Osteocyte (in vitro differentiated cells): ENCODE data around the gene LRP1B. TPM values are rescaled to one million over a fixed set of nuclear protein-coding genes. Genes with fewer than 3 reads are reported as not detected.

Experiments used
- DNase-seq: peaks from one replicate; pipeline ENCODE4 v3.0.0; 2021; ENCODE audit warnings: mixed read lengths; ENCODE audit not compliant: unreplicated experiment; ENCODE audit errors: extremely low spot score
- H3K27ac Mint-ChIP-seq: one replicate; pipeline ENCODE4 v1.8.0; 2021; ENCODE audit warnings: mild to moderate bottlenecking, mixed read lengths; ENCODE audit not compliant: unreplicated experiment
- H3K27me3 Mint-ChIP-seq: one replicate; pipeline ENCODE4 v1.8.0; 2021; ENCODE audit warnings: mixed read lengths; ENCODE audit not compliant: unreplicated experiment
- H3K36me3 Mint-ChIP-seq: one replicate; pipeline ENCODE4 v1.8.0; 2021; ENCODE audit warnings: mixed read lengths; ENCODE audit not compliant: unreplicated experiment
- H3K4me1 Mint-ChIP-seq: one replicate; pipeline ENCODE4 v1.8.0; 2021; ENCODE audit warnings: mixed read lengths; ENCODE audit not compliant: unreplicated experiment
- H3K4me3 Mint-ChIP-seq: one replicate; pipeline ENCODE4 v1.8.0; 2021; ENCODE audit warnings: mild to moderate bottlenecking, moderate library complexity, mixed read lengths; ENCODE audit not compliant: unreplicated experiment
- H3K9me3 Mint-ChIP-seq: one replicate; pipeline ENCODE4 v1.8.0; 2021; ENCODE audit warnings: mixed read lengths; ENCODE audit not compliant: unreplicated experiment
- CTCF ChIP-seq: fragments of 200-600 bp; sonication (generic); IDR thresholded peaks from 2 replicates; pipeline ENCODE4 v1.5.0; 2021; ENCODE audit warnings: antibody characterized with exemption, mild to moderate bottlenecking, moderate library complexity
- total RNA-seq: library from RNA; stranded (reverse); gene quantifications from 2 replicates; pipeline ENCODE4 v1.2.1, GENCODE V29; 2021

LRP1B gene
- total RNA-seq, 1 donor from 2014 or later: 3.6 TPM

GRCh38 chr2:140836826-140837225, 1294.0 kb downstream of the LRP1B start:
- H3K4me1 Mint-ChIP-seq: peaks cover 16% of the 10 kb centered on the region
- no peak overlapping the region for H3K4me3 Mint-ChIP-seq
- no peaks in the 10 kb centered on the region for H3K27me3 Mint-ChIP-seq
- no peak for DNase-seq
- peaks cover 7% of the 10 kb centered on the region for H3K9me3 Mint-ChIP-seq
- H3K27ac Mint-ChIP-seq: no peak overlapping the region
- no peak for TF ChIP-seq CTCF
- peaks cover 3% of the 10 kb centered on the region for H3K36me3 Mint-ChIP-seq

GRCh38 chr2:140835079-140835478, 1295.7 kb downstream of the LRP1B start:
- no peak for DNase-seq
- peaks cover 16% of the 10 kb centered on the region for H3K4me1 Mint-ChIP-seq
- peaks cover 16% of the 10 kb centered on the region for H3K9me3 Mint-ChIP-seq
- H3K27ac Mint-ChIP-seq: no peak overlapping the region
- H3K27me3 Mint-ChIP-seq: no peaks in the 10 kb centered on the region
- H3K4me3 Mint-ChIP-seq: no peak overlapping the region
- TF ChIP-seq CTCF: no peak
- peaks cover 6% of the 10 kb centered on the region for H3K36me3 Mint-ChIP-seq

GRCh38 chr2:140814141-140814540, 1316.7 kb downstream of the LRP1B start:
- H3K27me3 Mint-ChIP-seq: no peaks in the 10 kb centered on the region

GRCh38 chr2:140808820-140809219, 1322.0 kb downstream of the LRP1B start:
- Mint-ChIP-seq H3K36me3 (no peaks in the 10 kb centered on the region), H3K27me3 (no peaks in the 10 kb centered on the region), H3K4me3 (no peak overlapping the region), H3K4me1 (no peaks in the 10 kb centered on the region), H3K27ac (no peak overlapping the region), H3K9me3 (no peaks in the 10 kb centered on the region)
- no peak for DNase-seq
- TF ChIP-seq CTCF: peak; percentile 20

More at GRCh38 chr2:140814141-140814540, 1316.7 kb downstream of the LRP1B start:
- DNase-seq: no peak
- Mint-ChIP-seq H3K9me3 (peaks cover 6% of the 10 kb centered on the region), H3K4me3 (no peak overlapping the region), H3K27ac (no peak overlapping the region), H3K36me3 (no peaks in the 10 kb centered on the region), H3K4me1 (no peaks in the 10 kb centered on the region)
- no peak for TF ChIP-seq CTCF

- Mint-ChIP-seq H3K4me1 (no peaks in the 10 kb centered on the region), H3K27ac (no peak overlapping the region), H3K36me3 (no peaks in the 10 kb centered on the region), H3K9me3 (no peaks in the 10 kb centered on the region), H3K27me3 (no peaks in the 10 kb centered on the region), H3K4me3 (no peak overlapping the region)
- TF ChIP-seq CTCF: no peak
- no peak for DNase-seq
Observed at GRCh38 chr2:140808211-140808610, 1322.6 kb downstream of the LRP1B start.
